HG03064 (cell line): ENCODE results near the gene MPC1.
"Not testable (repeated sequence)": the region's sequence is repeated elsewhere in the genome, so short reads cannot be mapped to it uniquely, and the experiment has no call there.

Experiments
- ATAC-seq: cut with Tn5 transposase; IDR thresholded peaks from one replicate; pipeline ENCODE4 v1.9.1; 2021; ENCODE audit warnings: low read depth; ENCODE audit not compliant: unreplicated experiment

The MPC1 gene

GRCh38 chr6:166382500-166382932, 224 bp downstream of the MPC1 start:
- ATAC-seq, result peak; percentile 10

- peak; percentile 52 for ATAC-seq
Observed at GRCh38 chr6:166381733-166382499, 824 bp downstream of the MPC1 start.

- no peak for ATAC-seq
Observed at GRCh38 chr6:166381381-166381732, 1.4 kb downstream of the MPC1 start.

- ATAC-seq, result no peak
Observed at GRCh38 chr6:166379800-166380199, 2.9 kb downstream of the MPC1 start.

GRCh38 chr6:166379103-166379586, 3.6 kb downstream of the MPC1 start:
- ATAC-seq, result no peak

GRCh38 chr6:166377721-166378120, 5.0 kb downstream of the MPC1 start:
- ATAC-seq, result no peak

GRCh38 chr6:166375013-166375412, 7.7 kb downstream of the MPC1 start:
- ATAC-seq, result no peak

GRCh38 chr6:166370489-166370888, 12.3 kb downstream of the MPC1 start:
- no peak for ATAC-seq

GRCh38 chr6:166369782-166370181, 13.0 kb downstream of the MPC1 start:
- no peak for ATAC-seq

GRCh38 chr6:166366921-166367320, 15.8 kb downstream of the MPC1 start:
- ATAC-seq, result no peak

GRCh38 chr6:166365806-166366205, 16.9 kb downstream of the MPC1 start:
- no peak for ATAC-seq

GRCh38 chr6:166365221-166365620, 17.5 kb downstream of the MPC1 start:
- no peak for ATAC-seq

- no peak for ATAC-seq
Observed at GRCh38 chr6:166364456-166364855, 18.3 kb downstream of the MPC1 start.

- ATAC-seq, result not testable (repeated sequence)
Observed at GRCh38 chr6:166362427-166362826, 20.3 kb downstream of the MPC1 start.

GRCh38 chr6:166361077-166361429, 21.7 kb downstream of the MPC1 start:
- no peak for ATAC-seq

- no peak for ATAC-seq
Observed at GRCh38 chr6:166360243-166361076, 22.3 kb downstream of the MPC1 start.

- no peak for ATAC-seq
Observed at GRCh38 chr6:166355552-166355951, 27.2 kb downstream of the MPC1 start.

GRCh38 chr6:166354965-166355364, 27.8 kb downstream of the MPC1 start:
- ATAC-seq, result no peak

GRCh38 chr6:166354143-166354542, 28.6 kb downstream of the MPC1 start:
- ATAC-seq, result no peak

- no peak for ATAC-seq
Observed at GRCh38 chr6:166353507-166353906, 29.2 kb downstream of the MPC1 start.

- ATAC-seq, result no peak
Observed at GRCh38 chr6:166352923-166353322, 29.8 kb downstream of the MPC1 start.
